ENCODE data around the gene ADARB2. TPM values are rescaled to one million over a fixed set of nuclear protein-coding genes. Genes with fewer than 3 reads are reported as not detected.

Gene ADARB2
- total and polyA plus RNA-seq, 2 donors (not counting 1 experiment from before 2014, with no cell fraction given) = not detected

DNA sequence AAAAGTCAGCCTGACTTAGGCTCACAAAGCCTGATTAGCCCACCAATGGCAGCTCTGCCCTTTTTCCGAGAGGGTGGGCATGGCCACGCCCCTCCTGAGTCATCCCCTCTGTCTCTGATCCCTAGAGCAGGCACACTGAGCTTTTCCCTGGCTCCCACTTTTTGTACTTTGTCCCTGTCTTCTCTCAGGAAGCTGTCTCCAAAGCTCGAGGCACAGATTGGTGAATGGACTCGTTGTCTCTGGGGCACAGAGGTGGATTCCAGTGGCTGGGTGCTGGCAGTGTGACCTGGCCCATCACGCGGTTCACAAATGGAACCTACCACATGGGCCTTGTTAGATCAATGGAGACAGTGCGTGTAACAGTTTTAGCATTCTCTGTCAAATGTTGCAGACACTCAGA lies 367.7 kb downstream of the ADARB2 start:
- no peak overlapping the region for H3K27ac ChIP-seq (ENCODE audit: insufficient read depth, low read length)
- no peak overlapping the region for H3K4me2 ChIP-seq (ENCODE audit: extremely low read depth, insufficient read depth, low read length)
- no peaks in the 10 kb centered on the region for H3K27me3 ChIP-seq (ENCODE audit: control insufficient read depth, insufficient read depth, low read length)
- H3K9ac ChIP-seq (ENCODE audit: insufficient read depth, low read length) = no peak overlapping the region
- no peak overlapping the region for H2AFZ ChIP-seq (ENCODE audit: low read length)
- no peaks in the 10 kb centered on the region for H3K4me1 ChIP-seq (ENCODE audit: control insufficient read depth, extremely low read depth, insufficient read depth, low read length)
- no peak for DNase-seq (ENCODE audit: low read depth in 2 of 2)
- no peak overlapping the region for H3K4me3 ChIP-seq (replicated peaks in 1 of 4; ENCODE audit: control extremely low read depth in 1 of 4, insufficient read depth in 1 of 4, low read depth in 3 of 4, low read length in 4 of 4)
- TF ChIP-seq, protein P1, sequence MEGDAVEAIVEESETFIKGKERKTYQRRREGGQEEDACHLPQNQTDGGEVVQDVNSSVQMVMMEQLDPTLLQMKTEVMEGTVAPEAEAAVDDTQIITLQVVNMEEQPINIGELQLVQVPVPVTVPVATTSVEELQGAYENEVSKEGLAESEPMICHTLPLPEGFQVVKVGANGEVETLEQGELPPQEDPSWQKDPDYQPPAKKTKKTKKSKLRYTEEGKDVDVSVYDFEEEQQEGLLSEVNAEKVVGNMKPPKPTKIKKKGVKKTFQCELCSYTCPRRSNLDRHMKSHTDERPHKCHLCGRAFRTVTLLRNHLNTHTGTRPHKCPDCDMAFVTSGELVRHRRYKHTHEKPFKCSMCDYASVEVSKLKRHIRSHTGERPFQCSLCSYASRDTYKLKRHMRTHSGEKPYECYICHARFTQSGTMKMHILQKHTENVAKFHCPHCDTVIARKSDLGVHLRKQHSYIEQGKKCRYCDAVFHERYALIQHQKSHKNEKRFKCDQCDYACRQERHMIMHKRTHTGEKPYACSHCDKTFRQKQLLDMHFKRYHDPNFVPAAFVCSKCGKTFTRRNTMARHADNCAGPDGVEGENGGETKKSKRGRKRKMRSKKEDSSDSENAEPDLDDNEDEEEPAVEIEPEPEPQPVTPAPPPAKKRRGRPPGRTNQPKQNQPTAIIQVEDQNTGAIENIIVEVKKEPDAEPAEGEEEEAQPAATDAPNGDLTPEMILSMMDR (conservative IDR thresholded peaks at IDR 0.05 in 1 of 2, IDR thresholded peaks at IDR 0.05 in 1 of 2; ENCODE audit: low read depth in 1 of 2, low read length in 2 of 2) = no peak
- no peak for TF ChIP-seq EZH2 (IDR thresholded peaks at IDR 0.05; ENCODE audit: low read length, missing control alignments)
- H3K36me3 ChIP-seq (ENCODE audit: control insufficient read depth, insufficient read depth, low read length) = no peaks in the 10 kb centered on the region
- H3K9me3 ChIP-seq (ENCODE audit: control insufficient read depth, insufficient read depth, low read depth, low read length) = no peaks in the 10 kb centered on the region
- no peaks in the 10 kb centered on the region for H3K79me2 ChIP-seq (ENCODE audit: control insufficient read depth, insufficient read depth, low read length)
- no peaks in the 10 kb centered on the region for H4K20me1 ChIP-seq (ENCODE audit: control insufficient read depth, extremely low read depth, insufficient read depth, low read length)

DNA sequence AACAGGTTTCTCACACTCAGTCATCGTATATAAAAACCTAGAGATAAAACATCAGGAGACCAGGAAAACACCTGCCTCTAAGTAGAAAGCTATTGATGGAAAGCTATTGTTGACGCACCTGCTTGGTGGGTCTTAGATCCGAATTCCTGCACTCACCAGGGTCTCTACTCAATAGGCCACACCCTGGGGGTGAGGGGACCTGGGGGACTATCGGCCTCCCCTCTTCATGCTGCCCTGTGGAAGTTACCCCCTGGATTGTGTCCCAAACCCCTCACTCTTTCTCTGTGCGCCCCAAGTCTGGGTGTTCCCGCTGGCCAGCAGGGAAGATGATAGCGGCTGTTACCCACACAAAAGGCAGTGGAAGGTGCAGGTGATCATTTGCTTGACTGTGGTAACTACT lies 368.1 kb downstream of the ADARB2 start:
- H3K9ac ChIP-seq (ENCODE audit: insufficient read depth, low read length) = no peak overlapping the region
- no peak for TF ChIP-seq EZH2 (IDR thresholded peaks at IDR 0.05; ENCODE audit: low read length, missing control alignments)
- TF ChIP-seq, protein P1 (conservative IDR thresholded peaks at IDR 0.05 in 1 of 2, IDR thresholded peaks at IDR 0.05 in 1 of 2; ENCODE audit: low read depth in 1 of 2, low read length in 2 of 2) = no peak
- no peak for DNase-seq (ENCODE audit: low read depth in 2 of 2)
- no peak overlapping the region for H3K27ac ChIP-seq (ENCODE audit: insufficient read depth, low read length)
- H3K9me3 ChIP-seq (ENCODE audit: control insufficient read depth, insufficient read depth, low read depth, low read length) = no peaks in the 10 kb centered on the region
- H3K79me2 ChIP-seq (ENCODE audit: control insufficient read depth, insufficient read depth, low read length) = no peaks in the 10 kb centered on the region
- H3K27me3 ChIP-seq (ENCODE audit: control insufficient read depth, insufficient read depth, low read length) = no peaks in the 10 kb centered on the region
- no peaks in the 10 kb centered on the region for H4K20me1 ChIP-seq (ENCODE audit: control insufficient read depth, extremely low read depth, insufficient read depth, low read length)
- H3K4me2 ChIP-seq (ENCODE audit: extremely low read depth, insufficient read depth, low read length) = no peak overlapping the region
- no peaks in the 10 kb centered on the region for H3K4me1 ChIP-seq (ENCODE audit: control insufficient read depth, extremely low read depth, insufficient read depth, low read length)
- H2AFZ ChIP-seq (ENCODE audit: low read length) = no peak overlapping the region
- H3K36me3 ChIP-seq (ENCODE audit: control insufficient read depth, insufficient read depth, low read length) = no peaks in the 10 kb centered on the region
- no peak overlapping the region for H3K4me3 ChIP-seq (replicated peaks in 1 of 4; ENCODE audit: control extremely low read depth in 1 of 4, insufficient read depth in 1 of 4, low read depth in 3 of 4, low read length in 4 of 4)

DNA sequence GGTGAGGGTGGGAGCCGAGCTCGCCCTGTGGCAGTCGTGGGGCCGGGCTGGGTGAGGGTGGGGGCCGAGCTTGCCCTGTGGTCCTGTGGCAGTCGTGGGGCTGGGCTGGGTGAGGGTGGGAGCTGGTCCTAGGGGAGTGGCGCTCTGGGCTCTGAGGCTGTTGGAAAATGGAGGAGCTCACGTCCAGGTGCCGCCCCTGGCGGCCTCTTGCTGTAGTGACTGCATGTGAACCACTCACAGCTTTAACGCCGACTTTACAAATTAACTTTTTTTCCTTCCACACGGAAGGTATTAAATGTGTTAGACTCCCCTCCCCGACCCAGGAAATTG lies 368.5 kb downstream of the ADARB2 start:
- H3K4me1 ChIP-seq (ENCODE audit: control insufficient read depth, extremely low read depth, insufficient read depth, low read length) = no peaks in the 10 kb centered on the region
- H2AFZ ChIP-seq (ENCODE audit: low read length) = no peak overlapping the region
- DNase-seq (ENCODE audit: low read depth in 2 of 2) = peak in 1 of 2 donors; percentile 8
- no peaks in the 10 kb centered on the region for H3K79me2 ChIP-seq (ENCODE audit: control insufficient read depth, insufficient read depth, low read length)
- no peak overlapping the region for H3K27ac ChIP-seq (ENCODE audit: insufficient read depth, low read length)
- H3K4me2 ChIP-seq (ENCODE audit: extremely low read depth, insufficient read depth, low read length) = no peak overlapping the region
- H4K20me1 ChIP-seq (ENCODE audit: control insufficient read depth, extremely low read depth, insufficient read depth, low read length) = no peaks in the 10 kb centered on the region
- H3K36me3 ChIP-seq (ENCODE audit: control insufficient read depth, insufficient read depth, low read length) = no peaks in the 10 kb centered on the region
- H3K27me3 ChIP-seq (ENCODE audit: control insufficient read depth, insufficient read depth, low read length) = no peaks in the 10 kb centered on the region
- no peak overlapping the region for H3K4me3 ChIP-seq (replicated peaks in 1 of 4; ENCODE audit: control extremely low read depth in 1 of 4, insufficient read depth in 1 of 4, low read depth in 3 of 4, low read length in 4 of 4)
- no peaks in the 10 kb centered on the region for H3K9me3 ChIP-seq (ENCODE audit: control insufficient read depth, insufficient read depth, low read depth, low read length)
- no peak overlapping the region for H3K9ac ChIP-seq (ENCODE audit: insufficient read depth, low read length)
- no peak for TF ChIP-seq EZH2 (IDR thresholded peaks at IDR 0.05; ENCODE audit: low read length, missing control alignments)
- TF ChIP-seq, protein P1 (conservative IDR thresholded peaks at IDR 0.05 in 1 of 2, IDR thresholded peaks at IDR 0.05 in 1 of 2; ENCODE audit: low read depth in 1 of 2, low read length in 2 of 2) = peak in 1 of 2 donors; percentile 54
